Kidney glomerular epithelial cell (primary cell): ENCODE data around the gene CMTM8.

ENCODE experiments used
- DNase-seq: peaks from one replicate; lab custom pipeline; 2025; lab: John Stamatoyannopoulos, UW

Gene CMTM8

GRCh38 chr3:32229565-32229964 is 8.9 kb upstream of the CMTM8 start:
- DNase-seq, result no peak

- DNase-seq, result no peak
These were observed 2.1 kb upstream of the CMTM8 start for GRCh38 chr3:32236377-32236776.

- no peak for DNase-seq
These were observed 619 bp upstream of the CMTM8 start for GRCh38 chr3:32237670-32238452.

DNA sequence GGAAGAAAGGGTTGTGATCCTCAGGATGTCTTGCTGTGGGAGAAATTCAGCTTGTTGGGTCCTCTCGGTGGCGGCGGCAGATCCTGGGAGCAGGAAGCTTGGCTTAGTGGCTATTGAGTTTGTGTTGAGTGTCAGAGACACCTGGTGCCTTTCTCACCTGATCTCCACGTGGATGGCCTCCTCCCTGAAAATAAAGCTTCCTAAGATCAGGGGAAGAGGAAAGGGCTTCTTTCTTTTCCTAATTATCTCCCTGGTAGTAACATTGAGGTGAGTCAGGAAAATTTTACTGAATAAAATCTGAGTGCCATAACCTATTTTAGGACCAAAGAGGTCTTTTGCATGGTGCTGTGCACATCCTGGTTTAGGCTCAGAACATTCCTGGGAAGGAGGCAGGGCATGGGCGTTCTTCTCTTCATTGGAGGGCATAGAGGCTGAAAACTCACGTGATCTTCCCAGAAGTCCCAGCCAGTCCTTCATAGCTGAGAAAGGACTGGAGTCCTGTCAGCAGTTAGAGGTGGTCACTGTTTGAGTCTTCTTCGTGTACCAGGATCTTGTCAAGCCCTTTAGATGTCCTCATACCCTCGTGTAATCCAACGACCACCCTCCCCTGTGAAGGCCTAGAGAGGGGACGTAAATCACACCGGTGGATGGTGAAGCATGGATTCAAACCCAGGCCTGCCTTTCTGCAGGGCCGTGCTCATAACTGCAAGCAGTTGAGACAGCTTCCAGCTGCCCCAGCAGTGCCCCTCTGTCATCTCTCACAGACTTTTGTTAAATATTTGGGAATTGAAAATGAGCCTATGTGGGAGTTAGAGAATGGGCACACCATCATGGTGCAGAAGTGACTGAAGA is 1.1 kb downstream of the CMTM8 start:
- DNase-seq, result no peak

- DNase-seq, result no peak
These were observed 1.7 kb downstream of the CMTM8 start for GRCh38 chr3:32240159-32240545.

DNA sequence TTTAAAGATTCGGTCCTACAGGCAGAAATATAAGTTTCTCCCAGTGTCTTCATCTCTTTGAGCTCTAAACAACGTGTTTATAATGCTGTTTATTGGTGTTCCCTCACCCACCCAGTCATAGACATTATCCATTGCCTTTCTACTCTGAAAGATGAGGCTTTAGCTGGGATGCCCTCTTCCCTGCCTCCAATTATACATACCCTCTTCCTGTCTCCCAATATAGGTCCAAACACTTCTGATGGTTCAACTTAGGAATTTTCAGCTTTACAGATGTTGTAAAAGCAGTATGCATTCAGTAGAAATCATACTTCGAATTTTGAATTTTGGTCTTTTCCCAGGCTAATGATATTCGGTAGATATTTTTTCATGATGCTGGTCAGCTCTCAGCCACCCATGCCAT is 2.6 kb downstream of the CMTM8 start:
- no peak for DNase-seq

GRCh38 chr3:32243519-32243918 is 5.0 kb downstream of the CMTM8 start:
- DNase-seq, result no peak

DNA sequence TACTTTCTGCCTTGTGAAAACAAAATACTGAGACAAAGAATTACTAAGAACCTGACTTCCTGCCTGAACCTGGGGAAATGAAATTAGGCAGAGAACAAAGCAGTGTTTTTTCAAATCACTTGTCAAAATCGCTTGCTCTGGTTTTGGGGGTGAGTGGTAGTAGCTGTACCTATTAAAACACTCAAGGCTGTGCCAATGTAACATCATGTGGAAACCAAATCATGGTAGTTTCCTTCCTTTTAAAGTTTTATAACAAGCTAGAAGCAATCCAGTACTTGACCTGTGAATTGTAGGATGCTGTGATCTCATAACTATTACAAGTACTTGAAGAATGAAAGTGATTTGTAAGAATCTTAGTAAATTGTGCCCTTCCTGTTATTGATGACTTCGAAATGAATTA is 6.7 kb downstream of the CMTM8 start:
- DNase-seq, result no peak

DNA sequence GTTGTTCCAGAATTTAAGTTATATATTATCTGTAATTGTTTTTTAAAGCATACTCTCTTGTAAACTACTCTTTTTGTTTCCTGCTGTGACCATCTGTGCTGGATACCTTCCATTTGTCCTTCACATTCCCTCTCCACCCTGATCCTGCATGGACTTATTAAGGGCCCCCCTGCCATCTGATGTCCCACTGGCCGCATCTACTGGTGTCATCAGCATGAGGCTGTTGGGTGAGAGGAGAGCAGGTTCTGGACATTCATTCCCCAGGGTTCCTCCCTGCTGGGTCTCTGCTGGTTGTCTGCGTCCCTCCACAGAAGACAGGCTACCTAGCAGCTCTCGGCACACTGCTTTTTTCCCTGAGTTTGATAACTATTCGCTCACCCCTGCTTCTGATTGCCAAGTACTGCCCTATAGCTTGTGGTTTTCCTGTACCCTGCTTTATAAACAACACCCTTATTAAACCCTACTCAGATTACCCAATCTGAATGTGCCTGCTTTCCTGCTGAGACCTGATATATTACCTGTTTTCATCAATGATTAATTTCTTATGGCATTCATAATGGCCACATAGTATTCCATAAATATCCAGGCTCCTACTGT is 7.7 kb downstream of the CMTM8 start:
- DNase-seq, result no peak

DNA sequence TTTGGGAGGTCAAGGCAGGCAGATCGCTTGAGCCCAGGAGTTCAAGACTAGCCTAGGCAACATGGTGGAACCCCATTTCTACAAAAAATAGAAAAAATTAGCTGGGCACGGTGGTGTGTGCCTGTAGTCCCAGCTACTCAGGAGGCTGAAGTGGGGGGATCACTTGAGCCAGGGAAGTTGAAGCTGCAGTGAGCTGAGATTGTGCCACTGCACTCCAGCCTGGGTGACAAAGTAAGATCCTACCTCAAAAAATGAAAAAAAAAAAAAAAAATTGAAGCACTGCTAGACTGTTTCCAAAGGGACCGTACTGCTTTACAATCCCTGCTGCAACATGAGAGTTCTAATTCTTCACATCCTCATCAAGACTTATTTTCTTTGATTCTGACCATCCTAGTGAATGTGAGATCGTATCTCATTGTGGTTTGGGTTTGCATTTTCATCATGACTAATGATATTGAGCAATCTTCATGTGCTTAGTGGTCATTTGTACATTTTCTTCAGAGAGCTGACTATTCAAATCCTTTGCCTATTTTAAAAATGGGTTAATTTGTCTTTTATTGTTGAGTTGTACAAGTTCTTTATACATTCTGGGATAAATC is 10.8 kb downstream of the CMTM8 start:
- DNase-seq, result peak; percentile 81

DNA sequence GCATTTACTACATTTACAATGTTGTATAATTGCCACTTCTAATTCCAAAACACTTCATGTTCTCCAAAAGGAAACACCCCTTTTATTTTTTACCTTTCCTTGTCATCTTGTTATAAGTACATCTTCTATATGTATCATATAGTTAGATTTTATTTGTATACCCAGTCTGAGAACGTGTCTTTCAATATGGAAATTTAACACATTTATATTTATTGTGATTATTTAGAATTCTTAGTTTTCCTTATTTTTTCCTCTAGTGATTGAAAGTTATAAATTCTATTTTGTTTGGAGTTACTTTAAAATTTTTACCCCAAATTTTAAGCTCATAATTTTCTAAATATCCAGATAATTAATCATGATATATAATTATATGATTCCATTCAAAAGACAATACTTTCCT is 15.8 kb downstream of the CMTM8 start:
- no peak for DNase-seq

DNA sequence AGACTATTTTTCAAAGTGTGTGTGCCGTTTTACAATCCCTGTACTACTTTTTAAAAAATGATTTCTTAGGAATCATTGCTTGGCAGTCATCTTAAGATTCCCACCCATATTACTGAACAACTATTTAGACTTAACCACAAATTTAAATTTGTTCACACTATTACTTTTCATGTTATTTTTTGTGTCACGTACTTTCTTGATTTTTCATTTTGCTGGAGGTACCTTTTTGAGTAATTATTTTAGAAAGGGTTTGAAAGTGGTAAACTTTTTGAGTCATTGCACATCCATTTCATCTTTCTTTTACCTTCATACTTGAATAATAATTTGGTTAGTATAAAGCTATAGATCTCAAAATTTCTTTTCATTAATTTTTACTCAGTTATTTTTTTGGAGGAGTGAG is 16.9 kb downstream of the CMTM8 start:
- no peak for DNase-seq

GRCh38 chr3:32256206-32256605 is 17.7 kb downstream of the CMTM8 start:
- no peak for DNase-seq

DNA sequence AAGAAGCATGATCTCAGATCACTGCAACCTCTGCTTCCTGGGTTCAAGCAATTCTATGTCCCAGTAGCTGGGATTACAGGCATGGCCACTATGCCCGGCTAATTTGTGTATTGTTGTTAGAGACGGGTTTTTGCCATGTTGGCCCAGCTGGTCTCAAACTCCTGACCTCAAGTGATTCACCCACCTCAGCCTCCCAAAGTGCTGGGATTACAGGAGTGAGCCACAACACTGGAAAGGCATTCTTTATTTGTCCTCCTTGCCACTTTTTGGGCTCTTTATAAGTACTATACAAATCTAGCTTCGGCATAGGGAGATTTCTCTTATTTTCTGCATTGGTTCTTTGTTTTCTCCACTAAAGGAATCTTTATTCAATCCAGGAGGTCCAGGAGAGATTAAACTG is 18.6 kb downstream of the CMTM8 start:
- DNase-seq, result no peak

GRCh38 chr3:32257641-32258438 is 19.4 kb downstream of the CMTM8 start:
- no peak for DNase-seq

DNA sequence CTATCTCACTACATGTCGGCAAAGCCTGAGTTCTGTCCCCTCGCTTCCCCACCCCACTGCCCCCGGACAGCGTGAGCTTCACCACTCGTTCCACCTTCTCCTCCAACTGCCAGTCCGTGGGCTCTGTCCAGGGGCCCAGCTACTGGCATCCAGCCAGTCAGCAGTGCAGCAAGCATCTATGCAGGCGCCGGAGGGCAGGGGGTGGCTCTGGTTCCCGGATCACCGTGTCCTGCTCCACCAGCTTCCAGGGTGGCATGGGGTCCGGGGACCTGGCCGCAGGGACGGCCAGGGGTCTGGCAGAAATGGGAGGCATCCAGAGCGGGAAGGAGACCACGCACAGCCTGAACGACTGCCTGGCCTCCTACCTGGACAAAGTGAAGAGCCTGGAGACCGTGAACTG is 20.4 kb downstream of the CMTM8 start:
- DNase-seq, result no peak

DNA sequence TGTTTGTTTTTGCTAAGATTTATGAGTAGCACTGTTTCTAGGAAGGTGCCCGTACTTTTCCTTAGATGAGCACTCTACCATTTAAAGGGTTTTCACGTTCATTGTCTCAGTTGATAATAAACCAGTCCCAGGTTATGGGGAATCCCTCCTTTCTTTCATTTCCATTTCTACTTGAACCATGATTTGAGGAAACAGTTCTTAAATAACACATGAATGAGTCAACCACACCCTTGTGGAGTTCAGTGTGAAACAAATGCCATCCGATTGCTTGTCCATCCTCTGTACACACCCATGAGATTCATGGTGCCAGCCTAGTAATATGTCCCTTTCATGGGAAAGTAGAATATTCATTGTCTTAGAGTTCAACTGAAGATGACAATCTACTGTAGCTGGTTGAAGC is 23.1 kb downstream of the CMTM8 start:
- DNase-seq, result no peak

DNA sequence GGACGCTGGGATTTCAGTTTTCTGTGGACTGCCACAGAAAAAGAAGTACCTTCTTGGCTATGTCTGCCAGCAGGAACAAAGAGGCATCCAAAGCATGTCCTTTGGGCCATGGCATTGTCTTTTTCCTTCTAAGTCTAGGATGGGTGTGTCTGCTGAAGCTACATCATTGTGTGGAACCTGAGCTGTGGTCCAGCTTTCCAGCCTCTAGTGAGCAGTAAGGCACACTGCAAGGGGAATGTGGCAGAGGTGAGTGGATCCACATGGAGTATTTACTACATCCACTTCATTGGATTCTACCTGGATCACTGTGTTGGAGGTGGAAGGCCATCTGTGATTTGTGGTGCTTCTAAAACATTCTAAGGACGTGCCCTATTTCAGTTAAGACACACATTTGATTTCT is 23.7 kb downstream of the CMTM8 start:
- DNase-seq, result no peak

DNA sequence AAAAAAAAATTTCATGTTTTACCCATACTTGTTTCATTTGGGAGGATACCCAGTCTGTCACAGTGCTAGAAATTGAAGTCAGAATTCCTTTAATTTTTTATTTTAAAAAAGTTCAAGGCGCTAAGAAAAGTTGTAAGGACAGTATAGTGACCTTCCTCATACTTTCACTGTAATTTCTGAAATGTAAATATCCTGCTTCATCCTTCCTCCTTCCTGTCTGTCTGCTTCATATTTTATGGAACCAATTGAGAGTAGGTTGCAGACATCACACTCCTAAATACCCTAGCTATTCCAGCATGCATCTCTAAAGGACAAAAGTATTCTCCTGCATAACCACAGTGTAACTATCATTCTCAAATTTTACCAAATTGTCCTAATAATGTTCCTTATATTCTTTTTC is 35.8 kb downstream of the CMTM8 start:
- no peak for DNase-seq

DNA sequence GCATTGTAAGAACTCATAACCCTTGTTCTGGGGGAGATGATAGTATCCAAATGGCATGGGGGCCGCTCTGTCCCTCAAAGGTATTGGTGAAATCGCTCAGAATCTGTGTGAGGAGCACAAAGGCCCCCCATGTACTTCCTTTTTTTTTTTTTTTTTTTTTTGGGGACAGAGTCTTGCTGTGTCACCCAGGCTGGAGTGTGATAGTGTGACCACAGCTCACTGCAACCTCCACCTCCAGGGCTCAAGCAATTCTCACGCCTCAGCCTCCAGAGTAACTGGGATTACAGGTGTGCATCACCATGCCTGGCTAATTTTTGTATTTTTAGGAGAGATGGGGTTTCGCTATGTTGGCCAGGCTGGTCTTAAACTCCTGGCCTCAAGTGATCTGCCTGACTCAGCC is 37.0 kb downstream of the CMTM8 start:
- no peak for DNase-seq

- no peak for DNase-seq
These were observed 37.9 kb downstream of the CMTM8 start for GRCh38 chr3:32276279-32276841.

DNA sequence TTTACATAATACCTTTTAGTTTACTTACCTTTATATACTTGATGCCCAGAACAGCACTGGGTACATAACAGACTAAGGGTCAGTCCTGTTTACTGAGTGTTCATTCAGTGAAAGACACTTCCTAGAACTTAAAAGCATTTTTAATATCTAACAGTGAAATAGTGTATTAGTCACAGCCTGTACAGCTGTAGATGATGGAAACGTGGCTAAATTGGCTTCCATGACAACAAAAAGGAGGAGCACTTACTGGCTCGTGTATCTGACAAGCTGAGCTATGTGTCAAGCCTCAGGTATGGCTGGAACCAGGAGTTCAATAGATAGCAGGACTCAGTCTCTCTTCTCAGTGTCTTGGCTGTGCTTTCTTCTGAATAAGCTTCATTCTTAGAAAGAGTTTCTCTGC is 40.2 kb downstream of the CMTM8 start:
- no peak for DNase-seq
